Measurements from ENCODE around the gene PRCD.
A peak's percentile ranks its signal among the peaks of the same experiment; 100 is the strongest.

Gene PRCD

GRCh38 chr17:76539631-76540271 lies at the start of gene PRCD:
PRCD (plus strand) TSS chr17:76540044; CDS start chr17:76540142, 98 bp downstream.
- no peak for DNase-seq (ENCODE audit: low read depth)

GRCh38 chr17:76490112-76490710 lies 49.6 kb upstream of the PRCD start:
- DNase-seq (ENCODE audit: low read depth), result no peak

- no peak for DNase-seq (ENCODE audit: low read depth)
Measured at GRCh38 chr17:76491271-76492122, 48.3 kb upstream of the PRCD start.

GRCh38 chr17:76492123-76492988 lies 47.5 kb upstream of the PRCD start:
- DNase-seq (ENCODE audit: low read depth), result no peak

GRCh38 chr17:76492989-76493501 lies 46.8 kb upstream of the PRCD start:
- no peak for DNase-seq (ENCODE audit: low read depth)

GRCh38 chr17:76493505-76494167 lies 46.2 kb upstream of the PRCD start:
- DNase-seq (ENCODE audit: low read depth), result no peak

GRCh38 chr17:76495663-76496400 lies 44.0 kb upstream of the PRCD start:
- DNase-seq (ENCODE audit: low read depth), result no peak

GRCh38 chr17:76496464-76496863 lies 43.4 kb upstream of the PRCD start:
- no peak for DNase-seq (ENCODE audit: low read depth)

GRCh38 chr17:76497699-76497978 lies 42.2 kb upstream of the PRCD start:
- no peak for DNase-seq (ENCODE audit: low read depth)

- DNase-seq (ENCODE audit: low read depth), result no peak
Measured at GRCh38 chr17:76497979-76498875, 41.6 kb upstream of the PRCD start.

- no peak for DNase-seq (ENCODE audit: low read depth)
Measured at GRCh38 chr17:76498876-76499251, 41.0 kb upstream of the PRCD start.

- DNase-seq (ENCODE audit: low read depth), result no peak
Measured at GRCh38 chr17:76499267-76499667, 40.6 kb upstream of the PRCD start.

GRCh38 chr17:76500074-76500746 lies 39.6 kb upstream of the PRCD start:
- DNase-seq (ENCODE audit: low read depth), result no peak

GRCh38 chr17:76500747-76501017 lies 39.2 kb upstream of the PRCD start:
- DNase-seq (ENCODE audit: low read depth), result no peak

GRCh38 chr17:76501018-76501826 lies 38.6 kb upstream of the PRCD start, which contains the start of gene RHBDF2:
RHBDF2 (minus strand) TSS chr17:76501423; CDS start chr17:76481524, 19,899 bp downstream.
- DNase-seq (ENCODE audit: low read depth), result peak; percentile 85

GRCh38 chr17:76501827-76502307 lies 38.0 kb upstream of the PRCD start:
- no peak for DNase-seq (ENCODE audit: low read depth)

- no peak for DNase-seq (ENCODE audit: low read depth)
Measured at GRCh38 chr17:76502341-76503211, 37.3 kb upstream of the PRCD start.

All from T-helper 22 cell (primary cell).